Measurements from ENCODE around the gene MLXIP. TPM values are rescaled to one million over a fixed set of nuclear protein-coding genes. Genes with fewer than 3 reads are reported as not detected.
A peak's percentile ranks its signal among the peaks of the same experiment; 100 is the strongest.
"Not testable (repeated sequence)": the region's sequence is repeated elsewhere in the genome, so short reads cannot be mapped to it uniquely, and the experiment has no call there.

MLXIP gene
- total RNA-seq, 1 donor from 2014 or later: 41.4 TPM

GRCh38 chr12:122099280-122099749 is 20.8 kb downstream of the MLXIP start:
- H3K36me3 Mint-ChIP-seq (ENCODE audit: low read depth): peaks cover 6% of the 10 kb centered on the region
- H3K4me1 Mint-ChIP-seq (ENCODE audit: low read depth): peaks cover 30% of the 10 kb centered on the region
- H3K27ac Mint-ChIP-seq: no peak overlapping the region
- DNase-seq (ENCODE audit: low spot score): no peak
- no peaks in the 10 kb centered on the region for H3K27me3 Mint-ChIP-seq (ENCODE audit: low read depth)
- intact Hi-C loops (cut with micrococcal nuclease): no loop called here
- H3K9me3 Mint-ChIP-seq: no peaks in the 10 kb centered on the region
- H3K4me3 Mint-ChIP-seq (ENCODE audit: low read depth): no peak overlapping the region

- intact Hi-C loops (cut with micrococcal nuclease): no loop called here
- H3K27me3 Mint-ChIP-seq (ENCODE audit: low read depth): no peaks in the 10 kb centered on the region
- no peak for DNase-seq (ENCODE audit: low spot score)
- no peak overlapping the region for H3K4me3 Mint-ChIP-seq (ENCODE audit: low read depth)
- peaks cover 31% of the 10 kb centered on the region for H3K4me1 Mint-ChIP-seq (ENCODE audit: low read depth)
- H3K36me3 Mint-ChIP-seq (ENCODE audit: low read depth): peaks cover 6% of the 10 kb centered on the region
- H3K27ac Mint-ChIP-seq: no peak overlapping the region
- no peaks in the 10 kb centered on the region for H3K9me3 Mint-ChIP-seq
Observed at GRCh38 chr12:122099856-122100255, 21.3 kb downstream of the MLXIP start.

DNA sequence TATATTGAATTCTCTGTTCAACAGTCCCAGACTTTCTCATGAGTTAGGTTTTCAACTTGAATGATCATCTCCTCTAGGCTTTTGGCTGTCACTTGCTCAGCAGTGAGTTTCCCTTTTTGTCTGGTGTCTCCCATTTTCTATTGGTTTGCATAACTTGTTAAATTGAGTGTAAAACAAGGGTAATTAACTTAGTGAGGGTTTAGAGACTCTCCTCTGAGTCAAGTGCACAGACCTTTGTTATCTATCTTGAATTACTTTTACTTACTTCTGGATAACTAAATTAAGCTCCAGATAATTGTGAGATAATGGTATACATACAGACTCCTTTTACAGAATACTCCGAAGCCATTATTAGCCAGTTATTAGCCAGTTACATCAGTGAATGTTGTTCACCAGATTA is 22.0 kb downstream of the MLXIP start:
- H3K36me3 Mint-ChIP-seq (ENCODE audit: low read depth): peaks cover 7% of the 10 kb centered on the region
- H3K4me1 Mint-ChIP-seq (ENCODE audit: low read depth): peaks cover 34% of the 10 kb centered on the region
- intact Hi-C loops (cut with micrococcal nuclease): no loop called here
- no peak overlapping the region for H3K27ac Mint-ChIP-seq
- no peak for DNase-seq (ENCODE audit: low spot score)
- no peak overlapping the region for H3K4me3 Mint-ChIP-seq (ENCODE audit: low read depth)
- no peaks in the 10 kb centered on the region for H3K27me3 Mint-ChIP-seq (ENCODE audit: low read depth)
- no peaks in the 10 kb centered on the region for H3K9me3 Mint-ChIP-seq

DNA sequence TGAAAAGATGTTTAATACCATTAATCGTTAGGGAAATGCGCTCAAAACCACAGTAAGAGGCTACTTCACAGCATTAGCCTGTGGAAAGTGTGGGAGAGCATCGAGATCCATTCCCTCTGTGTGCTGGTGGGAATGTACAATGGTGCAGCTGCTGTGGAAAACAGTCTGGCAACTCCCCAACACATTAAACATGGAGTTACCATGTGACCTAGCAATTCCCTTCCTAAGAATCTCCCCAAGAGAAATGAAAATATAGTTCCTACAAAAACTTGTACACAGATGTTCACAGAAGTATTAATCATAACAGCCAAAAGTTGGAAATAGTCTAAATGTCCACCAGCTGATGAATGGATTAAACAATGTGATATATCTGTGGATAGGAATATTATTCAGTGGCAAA is 23.8 kb downstream of the MLXIP start:
- Mint-ChIP-seq H3K36me3 (ENCODE audit: low read depth) (peaks cover 15% of the 10 kb centered on the region), H3K4me3 (ENCODE audit: low read depth) (no peak overlapping the region), H3K27me3 (ENCODE audit: low read depth) (no peaks in the 10 kb centered on the region), H3K4me1 (ENCODE audit: low read depth) (peaks cover 44% of the 10 kb centered on the region), H3K27ac (no peak overlapping the region), H3K9me3 (no peaks in the 10 kb centered on the region)
- intact Hi-C loops (cut with micrococcal nuclease): no loop called here
- no peak for DNase-seq (ENCODE audit: low spot score)

GRCh38 chr12:122104844-122105243 is 26.3 kb downstream of the MLXIP start:
- no peak overlapping the region for H3K4me3 Mint-ChIP-seq (ENCODE audit: low read depth)
- H3K27me3 Mint-ChIP-seq (ENCODE audit: low read depth): no peaks in the 10 kb centered on the region
- peak overlapping the region; percentile 38 for H3K27ac Mint-ChIP-seq
- H3K9me3 Mint-ChIP-seq: no peaks in the 10 kb centered on the region
- DNase-seq (ENCODE audit: low spot score): no peak
- peaks cover 33% of the 10 kb centered on the region for H3K4me1 Mint-ChIP-seq (ENCODE audit: low read depth)
- intact Hi-C loops (cut with micrococcal nuclease): no loop called here
- peaks cover 21% of the 10 kb centered on the region for H3K36me3 Mint-ChIP-seq (ENCODE audit: low read depth)

- H3K27me3 Mint-ChIP-seq (ENCODE audit: low read depth); H3K9me3 Mint-ChIP-seq; intact Hi-C loops (cut with micrococcal nuclease); H3K27ac Mint-ChIP-seq; DNase-seq (ENCODE audit: low spot score); H3K4me3 Mint-ChIP-seq (ENCODE audit: low read depth): not testable (repeated sequence)
- Mint-ChIP-seq H3K4me1 (ENCODE audit: low read depth) (peaks cover 30% of the 10 kb centered on the region), H3K36me3 (ENCODE audit: low read depth) (peaks cover 21% of the 10 kb centered on the region)
Observed at GRCh38 chr12:122105496-122105895, 26.9 kb downstream of the MLXIP start.

DNA sequence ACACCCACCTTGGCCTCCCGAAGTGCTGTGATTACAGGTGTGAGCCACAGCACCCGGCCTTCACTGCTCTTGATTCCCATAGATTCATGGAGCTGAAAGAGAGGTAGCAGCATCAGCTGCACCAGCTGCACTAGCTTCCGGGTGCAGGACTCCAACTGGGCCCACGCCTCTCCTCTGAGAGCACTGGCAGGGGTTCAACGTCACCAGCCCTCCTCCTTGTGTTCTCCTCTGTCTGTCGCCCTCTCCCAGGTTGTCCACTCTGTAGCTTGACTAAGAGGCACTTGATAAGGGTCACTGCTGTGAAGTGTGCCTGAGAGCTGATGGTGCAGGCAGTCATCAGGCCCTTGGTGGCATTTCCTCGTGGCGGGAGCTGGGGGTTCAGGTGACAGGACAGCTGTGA is 28.3 kb downstream of the MLXIP start:
- intact Hi-C loops (cut with micrococcal nuclease): no loop called here
- no peak overlapping the region for H3K4me3 Mint-ChIP-seq (ENCODE audit: low read depth)
- DNase-seq (ENCODE audit: low spot score): no peak
- peaks cover 18% of the 10 kb centered on the region for H3K36me3 Mint-ChIP-seq (ENCODE audit: low read depth)
- H3K27me3 Mint-ChIP-seq (ENCODE audit: low read depth): no peaks in the 10 kb centered on the region
- H3K27ac Mint-ChIP-seq: no peak overlapping the region
- H3K9me3 Mint-ChIP-seq: no peaks in the 10 kb centered on the region
- peaks cover 32% of the 10 kb centered on the region for H3K4me1 Mint-ChIP-seq (ENCODE audit: low read depth)

DNA sequence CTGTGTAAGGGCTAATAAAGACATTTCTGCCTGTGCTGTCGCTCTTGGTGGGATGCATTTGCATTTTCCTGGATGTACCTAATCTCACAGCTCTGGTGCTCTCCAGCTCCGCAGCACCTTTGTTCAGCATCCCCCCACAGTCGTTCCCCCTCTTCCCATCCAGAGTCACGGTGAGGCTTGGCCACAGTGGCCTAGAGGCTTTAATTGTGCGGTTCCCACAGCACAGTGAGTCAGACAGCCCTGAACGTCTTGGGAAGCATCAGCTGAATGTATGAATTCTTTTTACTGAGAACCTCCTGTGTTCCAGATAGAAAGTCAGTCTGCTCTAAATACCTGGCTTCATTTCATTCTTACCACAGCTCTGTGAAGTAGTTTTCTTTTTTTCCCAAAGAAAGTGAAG is 28.7 kb downstream of the MLXIP start:
- intact Hi-C loops (cut with micrococcal nuclease): no loop called here
- DNase-seq (ENCODE audit: low spot score): no peak
- Mint-ChIP-seq H3K4me1 (ENCODE audit: low read depth) (peaks cover 36% of the 10 kb centered on the region), H3K9me3 (no peaks in the 10 kb centered on the region), H3K27me3 (ENCODE audit: low read depth) (no peaks in the 10 kb centered on the region), H3K36me3 (ENCODE audit: low read depth) (peaks cover 18% of the 10 kb centered on the region), H3K27ac (no peak overlapping the region), H3K4me3 (ENCODE audit: low read depth) (no peak overlapping the region)

GRCh38 chr12:122111089-122111641 is 32.6 kb downstream of the MLXIP start:
- H3K9me3 Mint-ChIP-seq: no peaks in the 10 kb centered on the region
- H3K36me3 Mint-ChIP-seq (ENCODE audit: low read depth): peaks cover 9% of the 10 kb centered on the region
- peaks cover 20% of the 10 kb centered on the region for H3K4me1 Mint-ChIP-seq (ENCODE audit: low read depth)
- intact Hi-C loops (cut with micrococcal nuclease): no loop called here
- H3K4me3 Mint-ChIP-seq (ENCODE audit: low read depth): no peak overlapping the region
- DNase-seq (ENCODE audit: low spot score): no peak
- H3K27ac Mint-ChIP-seq: no peak overlapping the region
- no peaks in the 10 kb centered on the region for H3K27me3 Mint-ChIP-seq (ENCODE audit: low read depth)

DNA sequence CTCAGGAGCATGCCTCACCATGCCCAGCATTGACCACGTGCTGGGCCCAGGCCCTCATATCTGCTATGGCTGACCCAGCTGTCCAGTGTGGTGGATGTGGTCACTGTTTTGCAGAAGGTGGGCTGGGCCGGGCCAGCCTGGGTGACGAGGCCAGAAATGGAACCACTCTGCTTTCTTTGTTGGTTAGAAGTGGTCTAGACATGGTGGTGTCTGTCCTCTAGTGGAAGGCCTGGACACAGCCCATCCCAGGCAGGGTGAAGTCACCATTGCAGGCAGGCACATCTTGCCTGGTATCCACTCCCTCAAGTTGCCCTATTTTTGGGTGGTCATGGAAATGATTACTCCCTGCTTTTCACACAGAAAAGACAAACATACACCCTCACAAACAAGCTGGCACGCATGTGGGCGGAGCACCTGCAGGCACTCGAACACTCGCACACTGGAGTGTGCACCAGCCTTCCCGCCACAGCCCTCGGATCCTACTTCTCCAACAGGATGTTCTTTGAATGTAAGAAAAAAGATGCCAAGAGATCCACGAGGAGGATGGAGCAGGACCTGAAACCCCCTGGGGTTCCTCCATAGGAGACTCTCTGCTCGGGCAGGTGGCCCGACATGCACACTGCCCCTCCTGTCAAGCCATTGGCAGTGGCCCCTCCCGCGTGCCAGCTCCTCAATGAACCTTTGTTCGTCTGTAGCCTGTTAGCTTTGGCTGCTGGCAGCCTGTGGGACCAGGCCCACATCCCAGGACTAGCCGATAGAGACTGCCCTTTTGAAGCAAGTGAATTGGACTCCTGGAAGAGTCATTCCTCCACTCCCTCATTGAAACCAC is 38.4 kb downstream of the MLXIP start:
- H3K4me1 Mint-ChIP-seq (ENCODE audit: low read depth): peaks cover 9% of the 10 kb centered on the region
- intact Hi-C loops (cut with micrococcal nuclease): no loop called here
- no peak overlapping the region for H3K4me3 Mint-ChIP-seq (ENCODE audit: low read depth)
- no peaks in the 10 kb centered on the region for H3K27me3 Mint-ChIP-seq (ENCODE audit: low read depth)
- no peaks in the 10 kb centered on the region for H3K9me3 Mint-ChIP-seq
- DNase-seq (ENCODE audit: low spot score): no peak
- H3K36me3 Mint-ChIP-seq (ENCODE audit: low read depth): peaks cover 4% of the 10 kb centered on the region
- no peak overlapping the region for H3K27ac Mint-ChIP-seq

- H3K36me3 Mint-ChIP-seq (ENCODE audit: low read depth): peaks cover 4% of the 10 kb centered on the region
- no peak for DNase-seq (ENCODE audit: low spot score)
- H3K9me3 Mint-ChIP-seq: no peaks in the 10 kb centered on the region
- H3K27me3 Mint-ChIP-seq (ENCODE audit: low read depth): no peaks in the 10 kb centered on the region
- H3K4me1 Mint-ChIP-seq (ENCODE audit: low read depth): peaks cover 7% of the 10 kb centered on the region
- no peak overlapping the region for H3K27ac Mint-ChIP-seq
- no peak overlapping the region for H3K4me3 Mint-ChIP-seq (ENCODE audit: low read depth)
- intact Hi-C loops (cut with micrococcal nuclease): no loop called here
Observed at GRCh38 chr12:122117979-122118378, 39.4 kb downstream of the MLXIP start.

- H3K9me3 Mint-ChIP-seq; H3K36me3 Mint-ChIP-seq (ENCODE audit: low read depth); H3K27ac Mint-ChIP-seq; intact Hi-C loops (cut with micrococcal nuclease); H3K4me3 Mint-ChIP-seq (ENCODE audit: low read depth); DNase-seq (ENCODE audit: low spot score); H3K27me3 Mint-ChIP-seq (ENCODE audit: low read depth): not testable (repeated sequence)
- peaks cover 10% of the 10 kb centered on the region for H3K4me1 Mint-ChIP-seq (ENCODE audit: low read depth)
Observed at GRCh38 chr12:122121341-122121740, 42.8 kb downstream of the MLXIP start.

GRCh38 chr12:122121745-122122144 is 43.2 kb downstream of the MLXIP start:
- intact Hi-C loops (cut with micrococcal nuclease): no loop called here
- no peak overlapping the region for H3K4me3 Mint-ChIP-seq (ENCODE audit: low read depth)
- no peaks in the 10 kb centered on the region for H3K9me3 Mint-ChIP-seq
- peak overlapping the region; percentile 5 for H3K27ac Mint-ChIP-seq
- H3K36me3 Mint-ChIP-seq (ENCODE audit: low read depth): peaks cover 4% of the 10 kb centered on the region
- no peaks in the 10 kb centered on the region for H3K27me3 Mint-ChIP-seq (ENCODE audit: low read depth)
- peaks cover 10% of the 10 kb centered on the region for H3K4me1 Mint-ChIP-seq (ENCODE audit: low read depth)
- DNase-seq (ENCODE audit: low spot score): no peak

Measured in activated T-helper 2 cell treated with anti-CD3 and anti-CD28 coated beads, Interferon-gamma antibody, Interleukin-2, Interleukin-4, amounts not matched to agents 10 μg/mL and 5 μg/mL and 100 μg/mL, durations not matched to agents 14 hours and 24 hours and 36 hours (primary cell).